Stimulated activated effector memory CD8-positive, alpha-beta T cell treated with anti-CD3 and anti-CD28 coated beads, Interleukin-12 subunit alpha, Interleukin-12 subunit beta, amount 100 ng/mL, for 72 hours (primary cell): ENCODE results near the gene PRMT7.

Experiments used
- ATAC-seq: fragments of 150-1000 bp; cut with Tn5 transposase; 2 replicates; pipeline ENCODE4 v1.10.0; 2021
- DNase-seq, 2 donors: peaks; one replicate each; pipeline ENCODE4 v3.0.0; 2021 to 2022; ENCODE audit warnings: low spot score in 2 of 2
- H3K27ac Mint-ChIP-seq: one replicate; pipeline ENCODE4 v1.8.0; 2022; ENCODE audit warnings: mild to moderate bottlenecking, mixed read lengths
- H3K36me3 Mint-ChIP-seq: one replicate; pipeline ENCODE4 v1.8.0; 2022; ENCODE audit warnings: mild to moderate bottlenecking, mixed read lengths
- H3K4me1 Mint-ChIP-seq: one replicate; pipeline ENCODE4 v1.8.0; 2022; ENCODE audit warnings: mixed read lengths
- H3K4me3 Mint-ChIP-seq: one replicate; pipeline ENCODE4 v1.8.0; 2022; ENCODE audit warnings: mild to moderate bottlenecking, mixed read lengths
- H3K9me3 Mint-ChIP-seq: one replicate; pipeline ENCODE4 v1.8.0; 2022; ENCODE audit warnings: mixed read lengths

PRMT7 gene

GRCh38 chr16:68406458-68407152 is 95.8 kb downstream of the PRMT7 start:
- H3K9me3 Mint-ChIP-seq, result no peaks in the 10 kb centered on the region
- no peak overlapping the region for H3K27ac Mint-ChIP-seq
- peaks cover 24% of the 10 kb centered on the region for H3K4me1 Mint-ChIP-seq
- ATAC-seq (no peak), DNase-seq (no peak)
- H3K4me3 Mint-ChIP-seq, result no peak overlapping the region
- H3K36me3 Mint-ChIP-seq, result no peaks in the 10 kb centered on the region
